Suppressor macrophage treated with lipopolysaccharide for 1 hour (primary cell): ENCODE measurements around the gene NOL6.
"Not testable (repeated sequence)": the region's sequence is repeated elsewhere in the genome, so short reads cannot be mapped to it uniquely, and the experiment has no call there.

ENCODE experiments used
- DNase-seq, 3 donors: peaks; one replicate each; pipeline ENCODE4 v3.0.0-alpha.2; 2020 to 2022

NOL6 gene

DNA sequence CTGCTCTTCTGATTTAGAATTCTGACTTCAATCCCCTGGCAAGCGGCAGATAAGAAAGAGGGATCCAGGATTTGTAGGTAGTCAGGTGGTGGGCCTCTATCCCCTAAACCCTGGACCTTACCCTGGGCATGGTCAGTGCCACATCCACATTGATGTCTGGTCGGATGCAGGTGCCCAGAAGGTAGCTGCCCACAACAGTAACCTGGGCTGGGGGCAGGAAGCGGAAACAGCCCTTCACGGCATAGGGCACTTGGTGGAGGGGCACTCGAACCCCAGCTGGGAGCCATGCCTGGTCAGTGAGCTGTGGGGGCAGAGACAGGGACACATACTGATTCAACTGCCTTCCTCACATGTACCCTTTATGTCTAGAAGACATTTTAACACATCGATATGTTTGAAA, 3.8 kb downstream of the NOL6 start:
- DNase-seq, result no peak

DNA sequence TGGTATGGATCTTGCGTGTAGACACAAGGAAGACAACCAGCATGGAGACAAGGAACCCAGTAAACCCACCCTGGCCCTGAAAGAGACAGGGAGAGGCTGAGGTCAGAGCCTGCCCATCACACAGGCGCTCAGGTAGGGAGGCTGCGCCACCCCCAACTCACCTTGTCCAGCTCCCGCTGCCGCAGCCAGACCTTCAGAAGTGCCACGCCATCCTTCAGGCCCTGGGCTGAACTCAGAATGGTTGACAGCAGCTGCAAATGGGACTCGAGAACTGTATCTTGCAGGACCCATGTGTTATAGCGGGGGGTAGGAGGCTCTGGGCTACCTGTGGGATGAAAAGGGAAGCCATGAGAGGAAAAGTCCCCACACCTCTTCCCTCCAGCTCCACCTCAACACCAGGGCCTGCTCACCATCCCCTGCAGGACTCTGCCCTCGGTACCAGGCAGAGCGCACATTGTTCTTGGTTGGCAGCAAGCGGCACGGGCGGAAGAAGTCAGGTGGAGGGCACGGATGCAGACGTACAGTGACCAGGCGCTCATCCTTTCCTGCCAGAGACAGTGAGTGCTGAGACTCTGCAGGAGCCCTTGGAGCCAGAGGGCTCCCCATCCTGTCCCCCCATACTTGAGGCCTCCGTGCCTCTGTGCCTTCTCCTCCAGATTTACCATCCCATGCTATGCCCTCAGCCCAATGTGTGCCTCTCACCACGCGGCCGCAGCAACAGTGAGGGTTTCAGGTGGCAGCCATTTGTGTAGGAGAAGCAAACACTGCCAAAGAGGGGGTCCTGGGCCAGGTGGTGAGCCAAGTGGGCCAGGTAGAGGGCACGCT, 4.7 kb downstream of the NOL6 start:
- DNase-seq, result no peak

DNA sequence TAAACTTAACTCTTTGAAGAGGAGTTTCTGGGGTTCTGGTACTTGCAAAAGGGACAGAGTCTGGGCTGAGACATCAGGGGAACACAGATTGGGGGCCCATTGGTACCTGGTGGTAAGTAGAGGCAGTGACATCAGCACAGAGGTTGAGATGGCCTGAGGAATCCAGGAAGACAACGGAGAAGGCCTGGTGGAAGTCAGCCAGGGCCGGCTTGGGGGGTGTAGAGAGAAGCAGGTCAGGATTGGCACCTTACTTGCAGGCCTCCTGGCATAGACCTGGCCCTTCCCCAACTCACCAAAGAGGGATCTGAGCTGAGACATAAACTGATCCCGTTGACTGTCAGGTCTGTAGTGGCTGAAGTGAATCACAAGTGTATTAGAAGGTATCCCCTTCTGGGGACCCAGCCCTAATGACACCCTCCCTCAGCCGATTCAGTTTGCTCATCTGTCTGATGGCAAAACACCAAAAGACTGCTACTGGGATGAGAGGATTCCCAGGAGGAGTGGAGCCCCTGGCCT, 5.5 kb downstream of the NOL6 start:
- DNase-seq, result no peak

DNA sequence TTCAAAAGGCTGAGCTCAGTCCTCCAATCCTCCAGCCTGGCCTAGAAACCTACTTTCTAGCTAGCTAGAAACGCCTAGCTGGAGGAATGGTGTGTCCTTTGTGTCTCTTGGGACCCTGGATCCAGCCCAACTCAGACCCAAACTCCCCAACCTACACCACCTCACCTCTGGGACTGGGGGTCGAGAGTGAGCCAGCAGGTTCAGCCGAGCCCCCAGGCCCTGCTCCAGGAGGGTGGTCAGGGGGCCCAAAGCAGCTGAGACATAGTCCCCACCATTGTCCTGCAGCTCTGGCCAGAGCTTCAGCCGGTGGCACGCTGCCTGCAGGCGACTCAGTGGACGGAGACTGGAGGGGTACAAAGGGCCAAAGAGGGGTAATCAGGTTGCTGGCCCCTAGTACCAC, 6.2 kb downstream of the NOL6 start:
- DNase-seq, result no peak

DNA sequence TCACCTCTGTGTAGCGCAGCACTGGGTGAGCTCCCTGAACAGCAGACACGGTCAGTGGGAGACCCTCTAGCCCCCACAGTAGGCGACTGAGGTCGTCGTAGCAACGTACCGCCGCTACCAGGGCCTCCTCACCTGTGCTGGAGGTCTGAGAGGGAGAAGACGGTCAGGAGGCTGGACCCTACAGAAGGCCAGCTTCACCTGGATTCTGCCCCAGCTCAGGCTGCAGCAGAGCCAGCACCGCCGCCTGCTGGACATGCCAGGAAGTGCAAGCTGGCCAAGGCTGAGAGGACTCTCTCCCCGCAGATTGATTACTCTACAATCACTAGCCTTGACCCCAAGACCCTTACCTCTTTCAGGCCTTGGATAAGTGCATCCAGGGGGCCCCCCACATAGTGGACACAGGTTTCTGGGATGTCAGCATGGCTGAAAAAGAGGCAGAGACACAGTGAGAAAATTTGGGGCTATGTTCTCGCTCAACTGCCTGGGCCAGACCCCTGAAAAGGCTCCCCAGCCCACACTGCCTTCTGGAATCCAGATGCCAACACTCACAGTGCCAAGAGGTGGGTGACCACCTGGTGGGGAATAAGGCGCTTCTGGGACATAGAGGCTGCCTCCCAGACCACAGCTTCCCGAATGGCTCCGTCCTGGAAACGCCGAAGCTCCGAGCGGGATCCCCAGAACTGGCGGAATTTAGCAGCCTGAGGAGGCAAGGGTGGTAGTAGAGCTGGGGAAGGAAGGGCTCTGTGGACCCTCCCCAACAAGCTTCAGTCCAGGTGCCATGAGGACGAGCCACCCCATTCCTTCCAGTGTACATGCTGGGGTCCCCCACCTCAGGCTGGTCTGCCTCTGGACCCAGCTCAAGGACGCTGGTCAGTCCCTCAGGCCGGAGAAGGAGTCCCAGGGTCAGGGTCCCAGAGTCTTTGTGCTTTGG, 6.9 kb downstream of the NOL6 start:
- peak; percentile 49 to 75 (median 61) for DNase-seq

DNA sequence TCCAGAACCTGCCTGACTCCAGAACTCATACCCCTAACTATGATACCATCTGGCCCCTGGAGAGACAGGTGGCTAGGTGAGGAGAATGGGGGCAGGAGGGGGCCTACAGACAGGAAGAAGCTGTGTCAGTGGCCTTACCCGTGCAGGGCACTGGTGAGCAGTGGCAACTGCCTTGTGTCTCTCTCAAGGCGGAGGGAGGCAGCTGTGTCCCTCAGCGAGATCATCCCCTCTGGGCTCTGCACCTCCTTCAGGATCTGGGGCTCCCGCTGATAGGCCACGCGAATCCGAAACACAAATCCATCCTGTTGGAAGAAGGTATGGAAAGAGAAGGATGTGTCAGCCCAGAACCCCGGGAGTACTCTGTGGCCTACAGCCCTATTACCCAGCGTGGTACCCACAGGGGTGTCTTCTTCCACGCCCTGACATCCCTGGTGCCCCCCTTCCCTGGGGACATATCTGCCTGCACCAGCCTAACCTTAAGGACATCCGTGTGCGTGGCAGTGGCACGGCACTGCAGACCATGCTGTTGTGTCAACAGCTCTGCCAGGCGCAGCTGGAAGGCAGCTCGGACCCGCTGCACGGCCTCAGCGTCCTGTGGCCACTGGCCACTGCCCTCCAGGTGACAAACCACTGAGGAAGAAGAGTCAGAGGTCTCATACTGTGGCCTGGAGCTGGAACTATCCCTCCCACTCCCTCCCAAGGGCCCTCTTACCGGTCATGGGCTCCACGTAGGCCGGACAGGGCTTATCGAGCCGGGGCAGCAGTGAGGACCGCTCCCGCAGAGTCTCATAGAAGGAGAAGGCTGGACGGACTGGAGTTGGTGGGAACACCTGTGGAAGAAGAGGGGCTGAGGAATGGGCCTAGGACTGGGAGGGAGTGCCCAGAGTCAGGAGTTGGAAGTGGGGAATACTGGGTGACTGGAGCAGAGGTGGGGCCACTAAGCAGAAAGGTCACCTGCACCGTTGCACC, 7.8 kb downstream of the NOL6 start:
- no peak for DNase-seq

DNA sequence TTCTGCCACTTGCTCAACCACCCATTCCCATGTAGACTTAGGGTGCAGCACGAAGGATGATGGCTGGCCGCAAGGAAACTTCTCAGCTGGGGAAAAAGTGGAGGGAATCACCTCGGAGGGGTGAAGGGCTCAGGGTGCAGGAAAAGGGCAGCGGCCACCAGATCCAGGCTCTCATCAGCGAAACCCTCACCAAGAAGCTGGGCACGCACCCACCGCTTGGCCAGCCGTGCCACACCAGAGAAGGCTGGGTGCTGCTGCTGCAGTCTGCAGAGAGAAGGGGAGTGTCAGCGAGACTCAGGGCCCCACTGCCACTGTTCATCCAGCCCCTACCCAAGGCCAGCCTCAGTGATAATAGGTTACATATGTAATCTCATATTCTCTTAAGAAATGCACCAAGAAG, 8.6 kb downstream of the NOL6 start:
- DNase-seq, result no peak

DNA sequence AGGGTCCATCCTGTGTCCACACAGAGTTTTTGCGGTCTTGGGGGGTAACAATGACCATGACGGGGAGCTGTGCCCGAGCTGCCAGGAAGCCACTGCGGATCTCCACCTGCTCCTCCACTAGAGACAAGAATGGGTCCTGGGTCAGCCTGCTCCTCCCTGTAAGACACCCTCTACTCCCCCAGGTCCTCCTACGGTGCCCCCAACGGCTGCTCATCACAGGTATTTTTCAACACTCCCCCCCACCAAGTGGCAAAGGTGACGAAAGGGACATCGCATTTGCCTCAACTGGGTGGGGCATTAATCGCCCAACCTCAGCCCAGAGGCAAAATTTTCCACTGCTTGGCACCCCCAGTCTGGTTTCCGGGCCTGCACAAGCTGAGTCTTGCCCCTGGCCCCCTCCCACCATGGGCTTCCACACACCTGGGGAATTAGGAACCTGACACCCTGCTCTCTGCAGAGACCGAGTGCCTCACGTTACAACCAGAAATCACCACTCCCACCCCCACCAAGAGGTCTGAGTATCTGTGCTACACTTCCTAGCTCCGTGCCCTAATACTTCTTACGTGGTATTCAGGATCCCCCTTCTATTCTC, 9.6 kb downstream of the NOL6 start:
- no peak for DNase-seq

DNA sequence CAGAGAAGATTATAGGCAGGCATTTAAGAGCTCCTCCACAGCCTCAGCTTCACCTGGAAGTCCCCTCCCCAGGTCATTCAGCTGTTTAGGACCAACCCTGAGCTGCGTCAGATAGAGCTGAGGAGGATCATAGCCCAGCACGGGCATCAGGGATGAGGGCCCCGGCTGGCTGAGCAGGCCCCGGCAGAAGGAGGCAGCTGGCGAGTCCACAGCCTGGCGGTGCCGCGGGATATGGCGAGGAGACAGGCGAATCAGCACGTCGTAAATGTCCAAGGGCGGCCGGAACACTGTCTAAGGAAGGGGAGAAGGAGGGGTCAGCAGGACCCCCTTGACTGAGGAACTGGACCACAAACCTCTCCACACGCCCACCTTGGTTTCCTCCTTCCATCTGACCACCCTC, 10.6 kb downstream of the NOL6 start:
- DNase-seq, result no peak

DNA sequence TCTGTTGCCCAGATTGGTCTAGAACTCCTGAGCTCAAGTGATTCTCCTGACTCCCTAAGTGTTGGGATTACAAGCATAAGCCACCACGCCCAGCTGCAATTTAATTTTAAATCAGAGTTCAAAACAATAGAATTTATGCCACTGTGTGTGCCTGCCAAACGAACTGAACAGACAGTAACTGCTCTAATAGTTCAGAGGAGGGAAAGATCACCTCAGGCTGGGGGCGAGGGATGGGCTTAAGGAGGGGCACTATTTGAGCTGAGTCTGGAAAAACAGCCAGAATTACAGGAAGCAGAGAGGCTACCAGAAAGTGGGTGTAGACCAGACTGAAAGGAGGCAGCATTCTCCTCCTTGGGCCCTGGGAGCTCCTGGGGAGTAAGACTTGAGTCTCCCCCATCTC, 12.2 kb downstream of the NOL6 start:
- no peak for DNase-seq

DNA sequence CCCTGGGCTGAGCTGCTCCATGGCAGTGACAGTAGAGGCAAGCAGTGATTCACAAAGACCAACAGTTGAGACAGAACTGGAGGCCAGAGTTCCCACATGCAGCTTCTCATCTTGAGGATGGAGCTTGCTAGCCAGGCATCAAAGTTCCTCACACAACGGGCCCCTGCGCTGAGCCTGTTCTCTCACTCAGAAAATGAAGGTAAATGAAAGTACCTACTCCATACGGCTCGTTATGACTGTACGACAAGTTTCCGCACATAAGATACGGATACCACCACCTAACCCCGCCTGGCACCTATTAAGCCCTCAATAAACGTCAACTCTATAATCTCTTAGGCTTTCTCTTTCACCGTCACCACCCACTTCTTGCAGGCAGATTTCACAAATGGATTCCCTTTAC, 12.9 kb downstream of the NOL6 start:
- DNase-seq, result no peak

DNA sequence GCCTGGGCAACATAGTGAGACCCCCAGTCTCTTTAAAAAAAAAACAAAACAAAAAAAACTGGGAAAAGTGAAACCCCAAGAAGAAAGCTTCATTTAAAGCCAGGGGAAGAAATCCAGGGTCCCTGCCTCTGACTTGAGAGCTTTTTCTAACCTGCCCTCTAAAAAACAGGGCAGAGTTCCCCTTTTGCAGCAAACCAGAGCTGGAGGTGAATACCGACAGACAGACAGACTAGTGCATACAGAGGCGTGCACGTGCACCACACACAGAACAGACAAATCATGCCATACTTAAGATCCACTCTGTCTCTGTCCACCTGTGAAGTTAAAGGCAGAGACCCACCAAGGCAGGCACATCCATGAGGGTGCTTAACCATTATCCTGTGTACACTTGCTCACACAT, 14.6 kb downstream of the NOL6 start:
- no peak for DNase-seq

DNA sequence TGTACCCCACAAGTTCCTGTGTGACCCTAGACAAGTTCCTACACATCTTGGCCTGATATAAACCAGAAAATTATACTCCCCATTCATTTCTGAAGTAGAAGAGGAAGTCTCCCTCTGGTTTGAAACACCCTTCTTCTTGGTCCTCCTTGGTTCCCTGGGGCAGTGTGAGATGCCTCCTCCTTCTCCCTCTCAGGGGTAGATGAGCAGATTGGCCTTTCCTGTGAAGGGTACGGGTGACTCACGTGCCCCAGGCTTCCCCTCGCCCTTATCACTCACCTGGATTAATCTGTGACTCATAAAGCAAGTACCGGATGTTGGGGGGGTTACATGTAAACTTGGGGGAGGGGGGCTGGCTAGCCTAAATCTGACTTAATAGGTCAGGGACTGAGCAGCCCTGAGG, 15.3 kb downstream of the NOL6 start:
- DNase-seq, result no peak

DNA sequence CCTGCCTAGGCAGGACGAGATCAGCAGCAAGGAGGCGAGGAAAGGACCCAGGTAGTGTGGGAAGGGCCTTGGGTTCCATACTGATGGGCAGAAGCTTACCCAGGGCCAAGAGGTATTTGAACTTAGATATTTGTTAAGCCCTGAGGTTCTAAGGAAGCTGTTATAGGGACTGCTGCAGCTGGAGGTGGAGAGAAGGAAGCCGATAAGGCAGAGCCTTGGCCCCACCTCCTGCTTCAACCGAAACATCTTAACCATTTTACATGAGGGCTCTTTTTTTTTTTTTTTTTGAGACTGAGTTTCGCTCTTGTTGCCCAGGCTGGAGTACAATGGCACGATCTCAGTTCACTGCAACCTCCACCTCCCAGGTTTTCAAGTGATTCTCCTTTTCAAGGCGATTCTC, 17.8 kb downstream of the NOL6 start:
- no peak for DNase-seq

DNA sequence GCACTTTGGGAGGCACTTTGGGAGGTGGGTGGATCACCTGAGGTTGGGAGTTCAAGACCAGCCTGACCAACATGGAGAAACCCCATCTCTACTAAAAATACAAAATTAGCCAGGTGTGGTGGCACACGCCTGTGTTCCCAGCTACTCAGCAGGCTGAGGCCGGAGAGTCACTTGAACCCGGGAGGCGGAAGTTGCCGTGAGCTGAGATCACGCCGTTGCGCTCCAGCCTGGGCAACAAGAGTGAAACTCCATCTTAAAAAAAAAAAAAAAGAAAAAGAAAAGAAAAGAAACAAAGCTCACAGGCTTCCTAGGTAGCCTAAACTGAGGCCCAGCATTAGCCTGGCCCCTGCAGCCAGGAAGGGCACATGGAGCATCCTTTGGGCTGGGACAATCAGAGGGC, 18.3 kb downstream of the NOL6 start:
- DNase-seq, result not testable (repeated sequence)

DNA sequence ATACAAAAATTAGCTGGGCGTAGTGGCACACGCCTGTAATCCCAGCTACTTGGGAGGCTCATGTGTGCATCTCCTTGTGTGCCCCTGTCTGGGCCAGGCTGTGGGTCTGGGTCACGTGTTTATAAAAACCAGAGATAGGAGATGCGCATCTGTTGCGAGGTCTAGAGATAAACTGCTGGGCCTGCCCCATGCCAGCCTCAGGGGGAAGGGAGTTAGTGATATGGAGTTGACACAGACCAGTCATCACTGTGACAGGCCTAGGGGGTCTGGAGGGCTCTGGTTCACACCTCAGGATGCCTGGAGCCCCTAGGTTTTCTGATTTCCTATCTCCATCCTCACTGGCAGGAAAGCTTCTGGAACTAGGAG, 19.1 kb downstream of the NOL6 start:
- not testable (repeated sequence) for DNase-seq

DNA sequence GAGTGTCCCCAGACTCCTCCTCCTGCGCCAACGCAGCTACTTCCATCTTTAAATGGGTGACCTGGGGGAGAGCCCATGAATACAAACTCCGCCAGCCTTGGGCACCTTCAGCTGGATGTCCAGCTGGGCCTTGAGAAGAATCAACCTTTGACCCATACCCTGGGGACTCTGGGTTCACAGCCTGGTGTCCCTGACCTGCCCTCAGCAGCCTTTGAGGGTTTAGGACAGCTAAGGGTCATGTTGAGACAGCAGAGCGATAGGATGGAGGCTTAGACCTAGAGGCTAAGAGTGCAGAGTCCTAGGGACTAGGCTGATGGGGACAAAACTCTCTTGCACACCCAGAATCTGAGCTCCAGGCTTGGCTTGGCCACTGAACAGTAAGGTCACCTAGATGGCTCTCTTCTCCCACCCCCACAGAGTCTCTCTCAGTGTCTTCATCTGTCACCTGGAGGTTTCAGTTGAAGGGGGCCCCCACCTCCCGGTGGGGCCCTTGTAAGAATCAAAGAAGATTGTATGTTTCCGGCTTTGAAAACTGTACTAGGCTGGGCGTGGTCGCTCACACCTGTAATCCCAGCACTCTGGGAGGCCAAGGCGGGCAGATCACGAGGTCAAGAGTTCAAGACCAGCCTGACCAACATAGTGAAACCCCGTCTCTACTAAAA, 19.6 kb downstream of the NOL6 start:
- no peak for DNase-seq

DNA sequence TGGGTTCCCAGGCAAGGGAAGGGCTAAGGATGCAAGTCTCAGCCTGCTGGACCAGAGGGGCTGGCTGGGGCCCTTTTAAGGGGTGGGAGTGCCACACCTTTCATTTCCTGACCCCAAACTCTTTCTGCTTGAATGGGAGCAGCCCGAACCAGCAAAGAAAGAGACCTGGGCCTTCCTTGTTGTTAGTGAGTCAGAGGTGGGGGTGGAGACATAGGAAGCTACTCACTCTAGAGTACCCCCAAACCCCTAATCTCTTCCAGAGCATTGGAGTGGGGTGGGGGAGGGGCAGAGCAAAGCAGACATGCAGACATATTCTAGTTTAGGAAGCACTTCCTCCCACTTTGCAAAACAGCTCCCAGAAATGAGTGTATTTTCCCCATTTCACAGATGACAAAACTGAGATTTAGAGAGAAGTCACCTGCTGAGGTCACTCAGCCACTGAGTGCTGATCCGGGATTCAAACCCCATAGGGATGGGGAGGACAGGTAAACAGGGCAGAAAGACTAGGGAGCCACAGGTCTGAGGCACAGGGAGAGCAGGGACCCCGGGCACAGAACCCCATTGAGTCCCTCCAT, 20.4 kb downstream of the NOL6 start:
- no peak for DNase-seq

DNA sequence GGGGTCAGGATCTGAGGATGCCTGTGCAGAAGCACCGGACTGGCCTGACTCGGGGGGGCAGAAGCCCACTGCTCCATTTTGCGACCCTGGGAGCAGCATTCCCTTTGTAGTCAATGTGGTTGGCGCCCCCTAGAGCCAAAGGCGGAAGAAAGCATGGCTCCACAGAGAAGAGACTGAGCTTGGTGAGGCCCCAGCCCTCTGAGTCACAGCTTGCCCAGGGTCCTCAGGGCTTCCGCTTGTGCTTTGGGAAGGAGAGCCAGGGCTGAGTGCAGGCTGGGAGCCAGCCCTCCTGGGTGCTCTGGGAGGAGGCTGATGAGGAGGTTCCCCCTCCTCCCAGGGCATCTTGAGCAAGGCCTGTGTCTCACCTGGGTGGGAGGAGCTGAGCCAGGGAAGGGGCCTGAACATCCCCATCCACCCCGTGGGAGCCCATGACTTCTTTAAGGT, 20.9 kb downstream of the NOL6 start:
- DNase-seq, result peak; percentile 72 to 80 (median 75)

DNA sequence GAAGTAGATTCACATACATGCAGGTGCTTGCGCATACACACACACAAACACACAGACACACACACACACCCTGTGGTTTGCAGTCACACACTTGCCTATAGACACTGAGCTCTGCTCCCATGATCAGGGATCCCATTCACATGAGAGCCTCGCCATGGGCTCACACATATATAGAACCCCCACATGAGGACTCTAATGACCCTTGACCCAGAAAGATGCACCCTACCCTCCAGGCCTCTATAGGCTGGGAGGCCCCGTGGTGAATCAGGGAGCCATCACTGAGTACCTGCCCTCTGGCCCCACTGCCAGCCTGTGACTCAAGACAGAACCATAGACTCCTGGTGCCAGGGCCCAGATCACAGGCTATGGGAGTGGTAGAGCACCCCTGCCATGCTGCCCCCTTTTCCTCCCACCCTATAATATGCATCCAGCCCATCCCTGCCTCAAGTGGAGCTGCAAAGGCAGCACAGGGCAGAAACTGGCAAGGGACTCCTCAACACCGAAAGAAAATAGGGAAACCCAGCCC, 23.0 kb downstream of the NOL6 start:
- no peak for DNase-seq

DNA sequence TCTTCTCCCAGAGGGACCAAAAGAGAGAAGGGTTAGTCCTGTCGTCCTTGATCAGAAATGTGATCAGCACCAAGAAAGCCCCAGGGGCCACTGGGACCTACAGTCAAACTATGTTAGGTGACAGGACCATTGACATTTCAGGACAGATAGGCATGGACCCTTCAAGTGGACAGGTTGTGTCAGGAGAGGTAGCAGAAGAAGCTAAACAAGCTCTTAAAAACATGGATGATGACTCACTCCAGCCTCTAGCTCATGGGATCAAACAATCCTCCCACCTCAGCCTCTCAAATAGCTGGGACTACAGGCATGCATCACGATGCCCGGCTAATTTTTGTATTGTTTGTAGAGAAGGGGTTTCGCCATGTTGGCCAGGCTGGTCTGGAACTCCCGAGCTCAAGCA, 24.0 kb downstream of the NOL6 start:
- no peak for DNase-seq
